ENCODE results near the gene CES2.

DNA sequence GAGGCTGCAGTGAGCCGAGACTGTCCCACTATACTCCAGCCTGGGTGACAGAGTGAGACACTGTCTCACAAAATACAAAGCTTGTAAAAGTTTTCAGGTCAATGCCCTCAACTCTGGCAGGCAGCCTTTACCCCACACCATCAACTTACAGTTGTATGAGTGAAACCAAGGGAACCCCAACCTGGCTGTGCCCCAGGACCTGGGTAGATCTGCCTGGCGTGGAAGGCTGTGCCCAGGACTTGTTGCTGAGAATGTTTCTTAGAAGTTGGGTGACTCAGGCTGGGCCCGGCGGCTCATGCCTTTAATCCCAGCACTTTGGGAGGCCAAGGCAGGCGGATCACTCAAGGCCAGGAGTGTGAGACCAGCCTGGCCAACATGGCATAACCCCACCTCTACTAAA lies 33.5 kb downstream of the CES2 start:
- TF ChIP-seq, protein P1, sequence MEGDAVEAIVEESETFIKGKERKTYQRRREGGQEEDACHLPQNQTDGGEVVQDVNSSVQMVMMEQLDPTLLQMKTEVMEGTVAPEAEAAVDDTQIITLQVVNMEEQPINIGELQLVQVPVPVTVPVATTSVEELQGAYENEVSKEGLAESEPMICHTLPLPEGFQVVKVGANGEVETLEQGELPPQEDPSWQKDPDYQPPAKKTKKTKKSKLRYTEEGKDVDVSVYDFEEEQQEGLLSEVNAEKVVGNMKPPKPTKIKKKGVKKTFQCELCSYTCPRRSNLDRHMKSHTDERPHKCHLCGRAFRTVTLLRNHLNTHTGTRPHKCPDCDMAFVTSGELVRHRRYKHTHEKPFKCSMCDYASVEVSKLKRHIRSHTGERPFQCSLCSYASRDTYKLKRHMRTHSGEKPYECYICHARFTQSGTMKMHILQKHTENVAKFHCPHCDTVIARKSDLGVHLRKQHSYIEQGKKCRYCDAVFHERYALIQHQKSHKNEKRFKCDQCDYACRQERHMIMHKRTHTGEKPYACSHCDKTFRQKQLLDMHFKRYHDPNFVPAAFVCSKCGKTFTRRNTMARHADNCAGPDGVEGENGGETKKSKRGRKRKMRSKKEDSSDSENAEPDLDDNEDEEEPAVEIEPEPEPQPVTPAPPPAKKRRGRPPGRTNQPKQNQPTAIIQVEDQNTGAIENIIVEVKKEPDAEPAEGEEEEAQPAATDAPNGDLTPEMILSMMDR (IDR thresholded peaks at IDR 0.05; ENCODE audit: low read depth, low read length): no peak
- TF ChIP-seq EZH2phosphoT487 (IDR thresholded peaks at IDR 0.05; ENCODE audit: low read depth): no peak
